ENCODE measurements around the gene ANXA3.
A peak's percentile ranks its signal among the peaks of the same experiment; 100 is the strongest.

Gene ANXA3

DNA sequence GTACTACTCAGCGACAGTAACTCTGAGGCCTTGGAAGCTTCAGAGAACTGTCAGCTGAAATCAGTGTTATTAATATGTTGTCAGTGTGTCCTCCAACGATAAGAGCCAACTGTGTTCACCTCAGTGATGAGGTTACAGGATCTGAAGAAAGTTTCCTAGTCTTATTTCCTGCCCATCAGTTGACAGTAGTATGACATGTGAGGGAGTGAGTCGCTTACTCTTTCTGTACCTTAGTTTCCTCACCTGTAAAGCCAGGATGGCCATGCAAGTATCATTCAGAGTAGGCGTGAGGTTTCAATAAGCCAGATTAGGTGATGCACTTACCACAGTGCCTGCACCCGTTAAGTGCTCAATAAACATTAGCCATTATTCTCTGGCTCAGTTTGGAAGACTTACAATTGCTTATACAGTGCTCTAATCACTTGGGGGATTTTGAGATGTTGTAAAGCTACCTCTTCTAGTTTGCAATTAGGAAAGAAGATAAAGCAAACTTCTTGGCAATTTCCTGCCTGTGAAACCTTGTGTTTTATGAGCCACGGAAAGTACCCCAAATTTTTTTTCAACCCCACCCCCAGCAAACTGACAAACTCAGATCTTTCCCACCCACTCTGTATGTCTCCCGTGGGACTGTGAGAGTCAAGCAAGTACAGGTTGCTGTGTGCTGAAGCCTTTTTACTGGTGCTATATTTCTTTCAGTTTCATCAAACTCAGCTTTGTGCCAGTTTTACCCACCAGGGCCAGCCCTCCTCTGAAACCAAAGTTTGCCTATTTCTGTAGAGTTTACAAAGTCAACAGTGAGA is 62.2 kb downstream of the ANXA3 start:
- no peak for DNase-seq

DNA sequence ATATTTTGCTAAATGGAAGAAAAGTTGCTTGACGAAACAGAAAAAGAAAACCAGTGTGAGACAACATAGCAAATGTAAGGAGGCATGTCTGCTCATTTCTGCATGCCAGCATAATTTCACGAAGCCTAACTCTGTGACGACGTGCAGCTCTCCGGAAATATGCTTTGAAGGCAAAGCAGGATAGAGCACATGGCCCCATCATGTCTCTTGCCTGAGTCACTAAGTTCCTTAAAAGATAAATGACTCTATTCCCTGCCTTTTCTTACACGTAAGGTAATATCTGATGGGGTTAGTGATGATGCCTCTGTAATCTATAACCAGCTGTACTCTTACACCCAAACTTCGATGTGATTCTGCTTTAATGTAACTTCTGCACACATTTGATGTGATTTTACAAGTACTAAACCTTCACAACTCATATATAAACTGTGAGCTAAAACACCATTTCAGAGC is 64.5 kb downstream of the ANXA3 start:
- no peak for DNase-seq

GRCh38 chr4:78618436-78618835 is 66.9 kb downstream of the ANXA3 start:
- no peak for DNase-seq

GRCh38 chr4:78621395-78621794 is 69.8 kb downstream of the ANXA3 start:
- no peak for DNase-seq

DNA sequence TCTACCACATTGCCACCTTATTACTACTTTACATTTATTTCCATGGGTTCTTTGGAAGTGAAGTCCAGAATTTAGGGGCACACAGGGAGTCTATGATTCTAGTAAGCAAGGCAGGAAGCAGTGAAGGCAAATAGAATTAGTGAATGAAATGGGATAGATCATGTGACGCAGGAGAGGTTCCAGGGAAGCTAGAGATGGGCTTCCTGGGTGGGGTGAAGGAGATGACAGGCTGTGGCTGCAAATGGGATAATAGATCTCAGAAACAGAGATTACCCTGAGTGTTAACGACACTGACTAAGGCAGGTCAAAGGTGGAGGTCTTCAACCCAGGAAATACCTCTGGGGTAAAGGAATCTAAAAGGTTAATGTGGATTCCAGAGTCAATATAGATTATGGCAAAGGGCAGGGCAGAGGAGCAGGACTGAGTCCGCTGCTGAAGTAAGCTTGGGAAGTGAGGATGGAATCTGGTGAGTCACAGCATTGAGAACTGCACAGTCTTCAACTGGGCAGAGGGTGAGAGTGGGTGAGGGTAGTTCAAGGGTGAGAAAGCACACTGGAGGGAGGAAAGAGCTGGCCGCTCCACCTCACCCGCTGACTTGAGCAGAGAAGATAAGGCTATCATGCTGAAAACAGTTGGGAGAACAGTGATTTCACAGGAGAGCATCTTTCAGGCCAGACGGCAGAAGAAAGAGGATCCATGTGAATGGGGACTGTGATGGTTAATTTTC is 70.8 kb downstream of the ANXA3 start:
- DNase-seq: no peak

DNA sequence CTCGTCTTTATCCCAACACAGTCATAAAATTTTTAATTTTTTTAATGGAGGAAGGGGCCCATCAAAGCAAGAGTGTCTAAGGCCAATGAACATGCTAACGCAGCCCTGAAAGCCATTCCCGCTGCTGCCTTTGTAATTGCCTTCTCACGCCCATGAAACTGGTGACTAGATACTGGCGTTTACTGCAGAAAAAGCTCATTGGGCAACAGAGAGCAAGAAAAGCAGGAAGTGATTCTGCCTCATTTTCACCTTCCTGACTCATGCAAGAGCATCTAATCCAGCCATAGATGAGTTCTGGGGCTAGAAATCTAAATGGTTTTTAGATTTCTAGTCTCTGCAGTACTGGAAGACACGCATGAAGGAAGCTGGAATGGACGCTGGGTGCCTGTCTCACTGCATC is 72.5 kb downstream of the ANXA3 start:
- no peak for DNase-seq

GRCh38 chr4:78625073-78625472 is 73.5 kb downstream of the ANXA3 start:
- no peak for DNase-seq

DNA sequence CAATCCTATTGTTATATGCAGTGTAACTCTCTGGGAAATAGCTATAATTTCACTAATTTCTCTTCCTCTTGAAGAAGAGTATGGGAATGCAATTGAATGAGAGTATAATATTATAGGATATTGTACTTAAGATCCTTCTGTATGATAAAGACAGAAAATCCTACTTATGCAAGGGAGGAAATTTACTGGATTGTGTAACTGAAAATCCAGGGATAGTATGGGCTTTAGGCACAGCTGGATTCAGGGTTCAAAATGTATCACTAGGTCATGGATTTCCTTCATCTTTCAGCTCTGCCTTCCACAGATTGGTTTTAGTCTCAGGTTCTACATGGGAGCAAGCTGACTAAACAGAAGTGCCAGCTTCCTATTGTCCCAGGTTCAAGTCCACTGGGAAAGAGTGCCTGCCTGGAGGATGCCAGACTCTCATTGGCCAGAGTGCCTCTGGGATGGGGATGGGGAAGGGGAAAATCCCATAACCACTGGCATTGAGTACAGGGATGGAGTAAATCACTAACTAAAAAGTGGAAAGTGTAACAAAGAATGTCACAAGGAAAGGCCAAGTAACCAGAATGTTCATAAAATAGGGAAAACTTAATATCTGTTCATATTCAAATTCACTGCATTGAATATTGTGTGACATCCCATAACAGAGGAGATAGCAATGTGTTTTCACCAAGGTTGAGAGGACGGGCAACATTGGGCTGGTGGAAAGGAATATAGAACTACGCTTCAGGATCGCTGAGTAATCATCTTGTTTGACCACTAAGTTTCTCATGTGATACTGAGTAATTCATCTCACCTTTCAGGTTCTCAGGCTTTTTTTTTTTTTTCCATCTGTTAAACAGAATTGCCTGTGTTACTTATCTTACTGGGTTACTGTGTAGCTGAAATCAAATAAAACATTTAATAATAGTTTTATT is 75.7 kb downstream of the ANXA3 start:
- DNase-seq: no peak

GRCh38 chr4:78627966-78628678 is 76.6 kb downstream of the ANXA3 start:
- no peak for DNase-seq

DNA sequence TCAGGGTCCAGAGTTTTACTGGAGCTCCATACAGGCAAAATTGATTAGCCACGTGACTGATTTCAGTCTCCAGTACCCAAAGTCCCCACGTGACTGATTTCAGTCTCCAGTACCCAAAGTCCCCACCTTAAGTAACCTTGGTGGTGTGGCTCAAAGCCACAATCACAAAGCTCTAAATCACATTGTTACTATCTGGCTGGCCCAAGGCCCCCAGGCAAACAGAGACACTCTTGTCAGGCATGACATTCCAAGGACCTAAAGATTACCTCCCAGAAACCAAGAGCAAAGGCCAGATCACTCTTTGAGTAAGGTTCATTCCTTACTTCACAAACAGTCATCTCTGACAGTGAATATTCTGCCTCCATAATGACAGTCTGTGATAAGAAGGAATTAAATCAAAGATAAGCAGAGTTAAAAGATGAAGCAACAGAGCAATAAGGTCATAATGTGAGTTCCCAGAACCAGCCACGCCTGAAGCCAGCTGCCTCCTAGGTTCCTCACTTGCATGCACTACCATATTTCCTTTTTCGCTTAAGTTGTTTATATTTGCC is 78.5 kb downstream of the ANXA3 start:
- DNase-seq: no peak

DNA sequence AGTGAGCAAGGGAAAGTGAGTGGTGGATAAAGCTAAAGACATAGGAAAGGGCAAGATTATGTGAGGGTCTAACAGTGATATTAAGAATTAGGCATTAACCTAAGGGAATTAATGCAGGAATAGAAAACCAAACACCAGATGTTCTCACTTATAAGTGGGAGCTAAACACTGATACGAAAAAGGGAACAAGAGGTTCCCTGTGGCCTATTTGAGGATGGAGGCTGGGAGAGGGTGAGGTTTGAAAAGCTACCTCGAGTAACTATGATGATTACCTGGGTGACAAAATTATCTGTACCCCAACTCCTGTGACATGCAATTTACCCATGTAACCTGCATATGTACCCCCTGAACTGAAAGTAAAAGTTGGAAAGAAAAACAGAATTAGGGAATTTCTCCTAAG is 79.0 kb downstream of the ANXA3 start:
- no peak for DNase-seq

- DNase-seq: no peak
These were observed 82.6 kb downstream of the ANXA3 start for GRCh38 chr4:78634011-78634664.

DNA sequence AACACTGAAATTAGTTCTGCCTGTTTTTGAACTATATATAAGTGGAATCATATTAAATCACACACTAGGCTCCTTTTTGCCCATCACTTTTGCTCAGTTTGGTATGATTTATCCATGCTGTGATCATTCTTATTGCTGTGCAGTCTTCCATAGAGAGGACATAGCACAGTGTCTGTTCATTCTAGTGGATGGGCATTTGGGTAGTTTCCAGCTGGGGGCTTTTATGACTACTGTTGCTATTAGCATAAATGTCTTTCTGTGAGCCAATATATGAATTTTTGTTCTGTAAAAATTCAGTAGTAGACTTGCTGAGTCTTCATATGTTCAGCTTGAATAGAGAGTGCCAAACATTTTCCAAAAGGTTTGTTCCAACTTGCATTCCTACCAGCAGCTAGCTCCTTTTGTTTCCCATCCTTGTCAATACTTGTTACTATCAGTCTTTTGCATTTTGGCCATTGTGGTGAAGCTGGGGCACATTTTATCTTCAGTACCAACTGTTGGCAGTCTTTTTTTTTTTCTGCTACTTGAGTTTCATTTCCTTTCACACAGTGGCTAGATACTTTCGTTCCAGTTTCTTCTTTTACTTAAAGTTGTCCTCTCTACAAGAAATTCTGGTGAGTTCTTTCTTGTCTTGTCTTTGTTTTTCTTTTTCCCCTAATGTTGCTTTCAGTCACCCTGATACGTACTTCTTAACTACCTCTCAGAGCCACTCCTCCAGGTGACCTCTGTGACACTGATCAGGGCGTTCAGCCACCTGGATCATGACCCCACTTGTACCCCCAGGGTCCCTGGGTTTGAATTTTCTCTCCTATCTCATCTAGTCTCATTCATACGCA is 87.0 kb downstream of the ANXA3 start:
- DNase-seq: no peak

- no peak for DNase-seq
These were observed 89.1 kb downstream of the ANXA3 start for GRCh38 chr4:78640714-78641113.

- no peak for DNase-seq
These were observed 91.4 kb downstream of the ANXA3 start for GRCh38 chr4:78642934-78643333.

- no peak for DNase-seq
These were observed 92.6 kb downstream of the ANXA3 start for GRCh38 chr4:78644063-78644691.

- peak; percentile 41 for DNase-seq
These were observed 93.3 kb downstream of the ANXA3 start for GRCh38 chr4:78644744-78645330.

DNA sequence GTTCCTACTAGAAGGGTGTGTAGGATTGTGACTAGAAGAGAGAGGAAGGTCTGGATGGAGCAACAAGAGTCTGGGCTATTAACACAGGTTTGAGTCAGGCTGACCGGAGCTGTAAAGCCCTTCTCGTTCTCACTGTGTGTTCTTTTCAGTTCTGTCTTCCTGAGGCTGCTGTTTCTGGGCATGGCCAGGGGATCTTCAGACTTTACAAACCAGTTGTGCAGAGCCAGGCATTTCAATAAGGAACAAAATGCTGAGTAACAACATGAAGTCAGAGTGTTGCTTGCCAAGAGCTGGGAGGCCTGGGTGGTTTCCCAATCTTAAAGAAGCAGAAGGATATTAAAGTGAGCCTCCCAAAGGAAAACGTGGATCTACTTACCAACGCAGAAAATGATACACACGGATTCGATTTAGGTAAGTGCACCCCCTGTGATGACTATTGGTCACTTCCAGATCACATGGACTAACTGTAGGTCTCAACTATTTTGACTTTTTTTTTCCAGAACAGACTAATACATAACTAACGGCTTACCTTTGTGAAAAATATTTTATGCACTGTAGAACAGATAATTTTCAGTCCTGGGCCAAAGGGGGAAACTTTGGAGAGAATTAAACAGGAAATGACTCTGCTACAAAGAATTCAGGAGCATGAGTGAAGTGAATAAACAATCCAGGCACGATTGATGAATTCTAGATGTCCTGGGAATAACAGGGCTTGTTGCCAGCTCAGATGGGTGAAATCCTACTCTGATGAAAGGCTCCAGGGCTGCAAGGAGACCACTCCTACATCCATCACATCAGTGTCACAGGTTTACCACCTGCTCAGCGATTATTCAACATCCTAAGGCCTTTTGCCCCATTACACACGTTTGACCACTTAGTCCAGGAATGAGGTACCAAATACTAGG is 94.5 kb downstream of the ANXA3 start:
- no peak for DNase-seq

DNA sequence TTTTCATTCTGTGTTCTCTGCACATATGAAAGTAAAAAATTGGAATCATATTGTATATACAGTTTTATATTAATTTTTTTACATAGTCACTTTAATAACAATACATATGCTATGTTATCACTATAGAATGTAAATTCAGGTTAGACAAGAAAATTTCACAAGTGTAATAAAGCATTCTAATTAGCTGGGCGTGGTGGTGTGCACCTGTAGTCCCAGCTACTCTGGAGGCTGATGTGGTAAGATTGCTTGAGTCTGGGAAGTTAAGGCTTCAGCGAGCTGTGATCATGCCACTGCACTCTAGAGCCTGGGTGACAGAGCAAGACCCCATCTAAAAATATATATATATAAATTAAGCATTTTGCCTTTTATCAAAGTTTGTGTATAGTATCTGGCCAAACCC is 95.7 kb downstream of the ANXA3 start:
- DNase-seq: no peak

All from activated naive CD4-positive, alpha-beta T cell treated with Interleukin-2 at 50 U/mL for 16 hours (primary cell).